Measurements from ENCODE around the gene SERPINA3. TPM values are rescaled to one million over a fixed set of nuclear protein-coding genes. Genes with fewer than 3 reads are reported as not detected.

SERPINA3 gene
- total RNA-seq, 1 experiment from 2014 or later = 1.3 TPM

GRCh38 chr14:94654071-94654861, 42.1 kb downstream of the SERPINA3 start:
- peak; percentile 4 for DNase-seq (ENCODE audit: low read depth)

GRCh38 chr14:94655169-94655710, 43.0 kb downstream of the SERPINA3 start:
- no peak for DNase-seq (ENCODE audit: low read depth)

GRCh38 chr14:94656043-94656442, 43.9 kb downstream of the SERPINA3 start:
- DNase-seq (ENCODE audit: low read depth) = no peak

- DNase-seq (ENCODE audit: low read depth) = no peak
Observed at GRCh38 chr14:94659256-94659655, 47.1 kb downstream of the SERPINA3 start.

GRCh38 chr14:94659901-94660300, 47.7 kb downstream of the SERPINA3 start:
- no peak for DNase-seq (ENCODE audit: low read depth)

GRCh38 chr14:94660306-94660946, 48.2 kb downstream of the SERPINA3 start:
- no peak for DNase-seq (ENCODE audit: low read depth)

- no peak for DNase-seq (ENCODE audit: low read depth)
Observed at GRCh38 chr14:94663538-94663937, 51.3 kb downstream of the SERPINA3 start.

- no peak for DNase-seq (ENCODE audit: low read depth)
Observed at GRCh38 chr14:94663965-94664704, 51.9 kb downstream of the SERPINA3 start.

GRCh38 chr14:94665121-94665520, 52.9 kb downstream of the SERPINA3 start:
- DNase-seq (ENCODE audit: low read depth) = peak; percentile 54

- DNase-seq (ENCODE audit: low read depth) = no peak
Observed at GRCh38 chr14:94665544-94665943, 53.4 kb downstream of the SERPINA3 start.

GRCh38 chr14:94670692-94671285, 58.6 kb downstream of the SERPINA3 start:
- no peak for DNase-seq (ENCODE audit: low read depth)

- DNase-seq (ENCODE audit: low read depth) = no peak
Observed at GRCh38 chr14:94671870-94672444, 59.8 kb downstream of the SERPINA3 start.

- DNase-seq (ENCODE audit: low read depth) = no peak
Observed at GRCh38 chr14:94673071-94673470, 60.9 kb downstream of the SERPINA3 start.

Other genes starting within 250 kb of the SERPINA3 start
- gene SERPINA2, start 245.7 kb upstream of the SERPINA3 start, total RNA-seq (2014; rRNA removed) = not detected in 2 replicates
- gene SERPINA1, start 223.8 kb upstream of the SERPINA3 start, total RNA-seq (2014; rRNA removed) = not detected in 2 replicates
- gene SERPINA11, start 159.6 kb upstream of the SERPINA3 start, total RNA-seq (2014; rRNA removed) = not detected in 2 replicates
- gene SERPINA9, start 136.2 kb upstream of the SERPINA3 start, total RNA-seq (2014; rRNA removed) = 0.32 TPM in 1 of 2 replicates, not detected in the other
- not detected in 2 replicates for gene SERPINA12, start 102.9 kb upstream of the SERPINA3 start, total RNA-seq (2014; rRNA removed)
- gene SERPINA4, start 50.9 kb upstream of the SERPINA3 start, total RNA-seq (2014; rRNA removed) = not detected in 2 replicates
- gene SERPINA5, start 31.0 kb upstream of the SERPINA3 start, total RNA-seq (2014; rRNA removed) = 0.06 and 0.13 TPM in 2 replicates
- 0.11 and 0.19 TPM in 2 replicates for gene GSC, start 157.7 kb downstream of the SERPINA3 start, total RNA-seq (2014; rRNA removed)

Measured in LHCN-M2 (cell line).